ENCODE measurements around the gene USP17L22. TPM values are rescaled to one million over a fixed set of nuclear protein-coding genes. Genes with fewer than 3 reads are reported as not detected.

The USP17L22 gene, protein sequence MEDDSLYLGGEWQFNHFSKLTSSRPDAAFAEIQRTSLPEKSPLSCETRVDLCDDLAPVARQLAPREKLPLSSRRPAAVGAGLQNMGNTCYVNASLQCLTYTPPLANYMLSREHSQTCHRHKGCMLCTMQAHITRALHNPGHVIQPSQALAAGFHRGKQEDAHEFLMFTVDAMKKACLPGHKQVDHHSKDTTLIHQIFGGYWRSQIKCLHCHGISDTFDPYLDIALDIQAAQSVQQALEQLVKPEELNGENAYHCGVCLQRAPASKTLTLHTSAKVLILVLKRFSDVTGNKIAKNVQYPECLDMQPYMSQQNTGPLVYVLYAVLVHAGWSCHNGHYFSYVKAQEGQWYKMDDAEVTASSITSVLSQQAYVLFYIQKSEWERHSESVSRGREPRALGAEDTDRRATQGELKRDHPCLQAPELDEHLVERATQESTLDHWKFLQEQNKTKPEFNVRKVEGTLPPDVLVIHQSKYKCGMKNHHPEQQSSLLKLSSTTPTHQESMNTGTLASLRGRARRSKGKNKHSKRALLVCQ
- total RNA-seq = not detected in 2 replicates

DNA sequence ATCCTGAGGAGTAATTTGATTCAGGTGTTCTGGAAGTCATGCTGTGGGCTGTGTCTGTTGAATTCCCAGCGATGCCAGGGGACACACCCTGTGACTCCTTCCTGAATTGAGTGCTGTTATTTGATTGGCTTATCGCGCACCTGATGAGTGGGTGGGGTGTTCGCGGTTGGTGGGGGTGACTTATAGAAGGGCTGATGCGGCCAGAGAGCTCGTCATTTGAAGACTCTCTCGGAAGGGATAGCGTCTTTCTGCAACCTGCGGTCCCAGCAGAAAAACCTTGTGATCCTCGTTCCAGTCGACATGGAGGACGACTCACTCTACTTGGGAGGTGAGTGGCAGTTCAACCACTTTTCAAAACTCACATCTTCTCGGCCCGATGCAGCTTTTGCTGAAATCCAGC lies at the start of gene USP17L22:
Gene USP17L22, plus strand, starts transcription at position 301 of the 400 bp plus-strand sequence. Its CDS starts 0 bp downstream, at position 301.

DNA sequence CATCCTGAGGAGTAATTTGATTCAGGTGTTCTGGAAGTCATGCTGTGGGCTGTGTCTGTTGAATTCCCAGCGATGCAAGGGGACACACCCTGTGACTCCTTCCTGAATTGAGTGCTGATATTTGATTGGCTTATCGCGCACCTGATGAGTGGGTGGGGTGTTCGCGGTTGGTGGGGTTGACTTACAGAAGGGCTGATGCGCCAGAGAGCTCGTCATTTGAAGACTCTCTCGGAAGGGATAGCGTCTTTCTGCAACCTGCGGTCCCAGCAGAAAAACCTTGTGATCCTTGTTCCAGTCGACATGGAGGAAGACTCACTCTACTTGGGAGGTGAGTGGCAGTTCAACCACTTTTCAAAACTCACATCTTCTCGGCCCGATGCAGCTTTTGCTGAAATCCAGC lies 47.6 kb upstream of the USP17L22 start, which contains the start of gene USP17L12:
Gene USP17L12, plus strand, starts transcription at position 301 of the 400 bp plus-strand sequence. Its CDS starts 0 bp downstream, at position 301.

DNA sequence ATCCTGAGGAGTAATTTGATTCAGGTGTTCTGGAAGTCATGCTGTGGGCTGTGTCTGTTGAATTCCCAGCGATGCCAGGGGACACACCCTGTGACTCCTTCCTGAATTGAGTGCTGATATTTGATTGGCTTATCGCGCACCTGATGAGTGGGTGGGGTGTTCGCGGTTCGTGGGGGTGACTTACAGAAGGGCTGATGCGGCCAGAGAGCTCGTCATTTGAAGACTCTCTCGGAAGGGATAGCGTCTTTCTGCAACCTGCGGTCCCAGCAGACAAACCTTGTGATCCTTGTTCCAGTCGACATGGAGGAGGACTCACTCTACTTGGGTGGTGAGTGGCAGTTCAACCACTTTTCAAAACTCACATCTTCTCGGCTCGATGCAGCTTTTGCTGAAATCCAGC lies 42.8 kb upstream of the USP17L22 start, which contains the start of gene USP17L13:
Gene USP17L13, plus strand, starts transcription at position 301 of the 400 bp plus-strand sequence. Its CDS starts 0 bp downstream, at position 301.

DNA sequence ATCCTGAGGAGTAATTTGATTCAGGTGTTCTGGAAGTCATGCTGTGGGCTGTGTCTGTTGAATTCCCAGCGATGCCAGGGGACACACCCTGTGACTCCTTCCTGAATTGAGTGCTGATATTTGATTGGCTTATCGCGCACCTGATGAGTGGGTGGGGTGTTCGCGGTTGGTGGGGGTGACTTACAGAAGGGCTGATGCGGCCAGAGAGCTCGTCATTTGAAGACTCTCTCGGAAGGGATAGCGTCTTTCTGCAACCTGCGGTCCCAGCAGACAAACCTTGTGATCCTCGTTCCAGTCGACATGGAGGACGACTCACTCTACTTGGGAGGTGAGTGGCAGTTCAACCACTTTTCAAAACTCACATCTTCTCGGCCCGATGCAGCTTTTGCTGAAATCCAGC lies 33.3 kb upstream of the USP17L22 start, which contains the start of gene USP17L15:
Gene USP17L15, plus strand, starts transcription at position 301 of the 400 bp plus-strand sequence. Its CDS starts 0 bp downstream, at position 301.

DNA sequence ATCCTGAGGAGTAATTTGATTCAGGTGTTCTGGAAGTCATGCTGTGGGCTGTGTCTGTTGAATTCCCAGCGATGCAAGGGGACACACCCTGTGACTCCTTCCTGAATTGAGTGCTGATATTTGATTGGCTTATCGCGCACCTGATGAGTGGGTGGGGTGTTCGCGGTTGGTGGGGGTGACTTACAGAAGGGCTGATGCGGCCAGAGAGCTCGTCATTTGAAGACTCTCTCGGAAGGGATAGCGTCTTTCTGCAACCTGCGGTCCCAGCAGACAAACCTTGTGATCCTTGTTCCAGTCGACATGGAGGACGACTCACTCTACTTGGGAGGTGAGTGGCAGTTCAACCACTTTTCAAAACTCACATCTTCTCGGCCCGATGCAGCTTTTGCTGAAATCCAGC lies 23.8 kb upstream of the USP17L22 start, which contains the start of gene USP17L17:
Gene USP17L17, plus strand, starts transcription at position 301 of the 400 bp plus-strand sequence. Its CDS starts 0 bp downstream, at position 301.

DNA sequence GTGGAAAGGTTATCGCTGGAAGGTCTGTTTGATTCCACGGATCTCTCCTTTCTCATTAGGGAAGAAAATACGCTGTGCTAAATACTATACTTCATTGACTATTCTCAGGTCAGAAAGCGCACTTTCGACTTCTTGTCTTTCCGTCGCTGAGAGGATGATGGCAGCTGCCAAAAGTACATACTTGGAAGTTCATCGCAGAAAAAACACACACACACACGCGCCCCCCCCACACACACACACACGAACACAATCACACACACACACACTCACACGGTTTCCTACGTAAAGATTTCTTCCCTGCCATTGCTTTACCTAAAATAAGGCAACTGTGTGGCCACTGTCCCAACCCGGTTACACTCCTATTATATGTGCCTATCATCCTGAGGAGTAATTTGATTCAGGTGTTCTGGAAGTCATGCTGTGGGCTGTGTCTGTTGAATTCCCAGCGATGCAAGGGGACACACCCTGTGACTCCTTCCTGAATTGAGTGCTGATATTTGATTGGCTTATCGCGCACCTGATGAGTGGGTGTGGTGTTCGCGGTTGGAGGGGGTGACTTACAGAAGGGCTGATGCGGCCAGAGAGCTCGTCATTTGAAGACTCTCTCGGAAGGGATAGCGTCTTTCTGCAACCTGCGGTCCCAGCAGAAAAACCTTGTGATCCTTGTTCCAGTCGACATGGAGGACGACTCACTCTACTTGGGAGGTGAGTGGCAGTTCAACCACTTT lies 19.3 kb upstream of the USP17L22 start, which contains the start of gene USP17L18:
Gene USP17L18, plus strand, starts transcription at position 678 of the 728 bp plus-strand sequence. Its CDS starts 0 bp downstream, at position 678.

DNA sequence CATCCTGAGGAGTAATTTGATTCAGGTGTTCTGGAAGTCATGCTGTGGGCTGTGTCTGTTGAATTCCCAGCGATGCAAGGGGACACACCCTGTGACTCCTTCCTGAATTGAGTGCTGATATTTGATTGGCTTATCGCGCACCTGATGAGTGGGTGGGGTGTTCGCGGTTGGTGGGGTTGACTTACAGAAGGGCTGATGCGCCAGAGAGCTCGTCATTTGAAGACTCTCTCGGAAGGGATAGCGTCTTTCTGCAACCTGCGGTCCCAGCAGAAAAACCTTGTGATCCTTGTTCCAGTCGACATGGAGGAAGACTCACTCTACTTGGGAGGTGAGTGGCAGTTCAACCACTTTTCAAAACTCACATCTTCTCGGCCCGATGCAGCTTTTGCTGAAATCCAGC lies 14.3 kb upstream of the USP17L22 start, which contains the start of gene USP17L19:
Gene USP17L19, plus strand, starts transcription at position 301 of the 400 bp plus-strand sequence. Its CDS starts 0 bp downstream, at position 301.

DNA sequence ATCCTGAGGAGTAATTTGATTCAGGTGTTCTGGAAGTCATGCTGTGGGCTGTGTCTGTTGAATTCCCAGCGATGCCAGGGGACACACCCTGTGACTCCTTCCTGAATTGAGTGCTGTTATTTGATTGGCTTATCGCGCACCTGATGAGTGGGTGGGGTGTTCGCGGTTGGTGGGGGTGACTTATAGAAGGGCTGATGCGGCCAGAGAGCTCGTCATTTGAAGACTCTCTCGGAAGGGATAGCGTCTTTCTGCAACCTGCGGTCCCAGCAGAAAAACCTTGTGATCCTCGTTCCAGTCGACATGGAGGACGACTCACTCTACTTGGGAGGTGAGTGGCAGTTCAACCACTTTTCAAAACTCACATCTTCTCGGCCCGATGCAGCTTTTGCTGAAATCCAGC lies 9.6 kb upstream of the USP17L22 start, which contains the start of gene USP17L20:
Gene USP17L20, plus strand, starts transcription at position 301 of the 400 bp plus-strand sequence. Its CDS starts 0 bp downstream, at position 301.

DNA sequence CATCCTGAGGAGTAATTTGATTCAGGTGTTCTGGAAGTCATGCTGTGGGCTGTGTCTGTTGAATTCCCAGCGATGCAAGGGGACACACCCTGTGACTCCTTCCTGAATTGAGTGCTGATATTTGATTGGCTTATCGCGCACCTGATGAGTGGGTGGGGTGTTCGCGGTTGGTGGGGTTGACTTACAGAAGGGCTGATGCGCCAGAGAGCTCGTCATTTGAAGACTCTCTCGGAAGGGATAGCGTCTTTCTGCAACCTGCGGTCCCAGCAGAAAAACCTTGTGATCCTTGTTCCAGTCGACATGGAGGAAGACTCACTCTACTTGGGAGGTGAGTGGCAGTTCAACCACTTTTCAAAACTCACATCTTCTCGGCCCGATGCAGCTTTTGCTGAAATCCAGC lies 4.8 kb upstream of the USP17L22 start, which contains the start of gene USP17L21:
Gene USP17L21, plus strand, starts transcription at position 301 of the 400 bp plus-strand sequence. Its CDS starts 0 bp downstream, at position 301.

Other genes starting within 250 kb of the USP17L22 start
- not detected in 2 replicates for gene FAM90A26, start 97.2 kb upstream of the USP17L22 start, total RNA-seq
- gene USP17L10, start 57.0 kb upstream of the USP17L22 start, total RNA-seq = not detected in 2 replicates
- not detected in 2 replicates for gene USP17L11, start 52.2 kb upstream of the USP17L22 start, total RNA-seq
- gene USP17L12, start 47.5 kb upstream of the USP17L22 start, total RNA-seq = not detected in 2 replicates
- gene USP17L13, start 42.7 kb upstream of the USP17L22 start, total RNA-seq = not detected in 2 replicates
- not detected in 2 replicates for gene USP17L15, start 33.2 kb upstream of the USP17L22 start, total RNA-seq
- not detected in 2 replicates for gene USP17L17, start 23.7 kb upstream of the USP17L22 start, total RNA-seq
- not detected in 2 replicates for gene USP17L18, start 19.0 kb upstream of the USP17L22 start, total RNA-seq
- not detected in 2 replicates for gene USP17L19, start 14.2 kb upstream of the USP17L22 start, total RNA-seq
- gene USP17L20, start 9.5 kb upstream of the USP17L22 start, total RNA-seq = not detected in 2 replicates
- not detected in 2 replicates for gene USP17L21, start 4.7 kb upstream of the USP17L22 start, total RNA-seq
- gene USP17L24, start 57.5 kb downstream of the USP17L22 start, total RNA-seq = not detected in 2 replicates
- not detected in 2 replicates for gene USP17L25, start 62.3 kb downstream of the USP17L22 start, total RNA-seq
- not detected in 2 replicates for gene USP17L26, start 67.0 kb downstream of the USP17L22 start, total RNA-seq
- not detected in 2 replicates for gene USP17L5, start 71.8 kb downstream of the USP17L22 start, total RNA-seq
- gene USP17L27, start 76.5 kb downstream of the USP17L22 start, total RNA-seq = not detected in 2 replicates
- gene USP17L28, start 81.3 kb downstream of the USP17L22 start, total RNA-seq = not detected in 2 replicates
- not detected in 2 replicates for gene USP17L29, start 86.0 kb downstream of the USP17L22 start, total RNA-seq
- not detected in 2 replicates for gene USP17L30, start 95.5 kb downstream of the USP17L22 start, total RNA-seq
- gene DEFB131A, start 176.8 kb downstream of the USP17L22 start, total RNA-seq = not detected in 2 replicates